ENCODE measurements around the gene RAB2B. TPM values are rescaled to one million over a fixed set of nuclear protein-coding genes. Genes with fewer than 3 reads are reported as not detected.

RAB2B gene
- total RNA-seq, 4 donors from 2014 or later: 21.3 to 30.0 (median 25.6) TPM

- TF ChIP-seq, protein P1, sequence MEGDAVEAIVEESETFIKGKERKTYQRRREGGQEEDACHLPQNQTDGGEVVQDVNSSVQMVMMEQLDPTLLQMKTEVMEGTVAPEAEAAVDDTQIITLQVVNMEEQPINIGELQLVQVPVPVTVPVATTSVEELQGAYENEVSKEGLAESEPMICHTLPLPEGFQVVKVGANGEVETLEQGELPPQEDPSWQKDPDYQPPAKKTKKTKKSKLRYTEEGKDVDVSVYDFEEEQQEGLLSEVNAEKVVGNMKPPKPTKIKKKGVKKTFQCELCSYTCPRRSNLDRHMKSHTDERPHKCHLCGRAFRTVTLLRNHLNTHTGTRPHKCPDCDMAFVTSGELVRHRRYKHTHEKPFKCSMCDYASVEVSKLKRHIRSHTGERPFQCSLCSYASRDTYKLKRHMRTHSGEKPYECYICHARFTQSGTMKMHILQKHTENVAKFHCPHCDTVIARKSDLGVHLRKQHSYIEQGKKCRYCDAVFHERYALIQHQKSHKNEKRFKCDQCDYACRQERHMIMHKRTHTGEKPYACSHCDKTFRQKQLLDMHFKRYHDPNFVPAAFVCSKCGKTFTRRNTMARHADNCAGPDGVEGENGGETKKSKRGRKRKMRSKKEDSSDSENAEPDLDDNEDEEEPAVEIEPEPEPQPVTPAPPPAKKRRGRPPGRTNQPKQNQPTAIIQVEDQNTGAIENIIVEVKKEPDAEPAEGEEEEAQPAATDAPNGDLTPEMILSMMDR (IDR thresholded peaks at IDR 0.05): no peak
- no peak for DNase-seq (ENCODE audit: low spot score)
- no peak for ATAC-seq (ENCODE audit: low FRiP score)
Observed at GRCh38 chr14:21428930-21429329, 47.8 kb downstream of the RAB2B start.

- DNase-seq (ENCODE audit: low spot score) (no peak), ATAC-seq (ENCODE audit: low FRiP score) (no peak)
- TF ChIP-seq, protein P1 (IDR thresholded peaks at IDR 0.05): no peak
Observed at GRCh38 chr14:21426692-21427091, 50.1 kb downstream of the RAB2B start.

GRCh38 chr14:21419528-21419927, 57.2 kb downstream of the RAB2B start:
- no peak for ATAC-seq (ENCODE audit: low FRiP score)
- TF ChIP-seq, protein P1 (IDR thresholded peaks at IDR 0.05): no peak

DNA sequence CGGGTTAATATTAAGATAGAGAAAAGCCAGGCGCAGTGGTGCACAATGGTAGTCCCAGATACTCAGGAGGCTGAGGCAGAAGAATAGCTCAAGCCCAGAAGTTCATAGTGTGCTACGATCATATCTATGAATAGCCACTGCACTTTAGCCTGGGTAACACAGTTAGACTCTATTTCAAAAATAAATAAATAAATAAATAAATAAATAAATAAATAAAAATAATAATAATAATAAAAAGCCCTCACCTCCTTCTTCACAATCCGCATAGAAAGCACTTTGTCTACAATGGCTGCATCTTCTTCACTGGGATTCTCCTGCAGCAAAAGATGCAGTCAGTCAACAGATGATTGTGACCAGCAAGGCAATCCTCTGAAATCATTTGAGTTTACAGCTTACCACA, 61.4 kb downstream of the RAB2B start:
- TF ChIP-seq, protein P1 (IDR thresholded peaks at IDR 0.05): no peak
- ATAC-seq (ENCODE audit: low FRiP score) (no peak), DNase-seq (ENCODE audit: low spot score) (no peak)

More at GRCh38 chr14:21419528-21419927, 57.2 kb downstream of the RAB2B start:
- DNase-seq (ENCODE audit: low spot score): no peak

DNA sequence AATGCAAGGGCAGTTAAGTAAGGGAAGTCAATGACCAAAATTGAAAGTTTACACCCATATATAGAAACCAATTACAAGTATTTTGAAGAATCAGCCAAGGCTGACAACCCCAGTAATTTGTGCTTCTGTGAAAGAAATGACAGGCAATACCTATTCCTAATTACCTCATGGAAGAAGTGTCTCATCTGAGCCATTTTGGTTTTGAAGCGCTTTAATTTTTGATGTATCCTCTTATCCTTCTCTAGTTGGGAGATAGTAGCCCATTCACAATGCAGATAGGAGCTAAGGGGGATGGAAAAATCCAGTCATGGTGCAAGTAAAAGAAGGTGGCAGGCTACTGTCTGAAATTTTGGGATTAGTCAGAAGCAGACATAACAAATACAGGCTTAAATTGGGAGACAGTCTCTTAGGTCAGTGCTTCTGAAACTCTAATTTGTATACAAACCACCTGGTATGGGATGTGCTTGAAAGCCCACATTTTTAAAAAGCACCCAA, 62.6 kb downstream of the RAB2B start:
- DNase-seq (ENCODE audit: low spot score) (no peak), ATAC-seq (ENCODE audit: low FRiP score) (no peak)
- TF ChIP-seq, protein P1 (IDR thresholded peaks at IDR 0.05): no peak

Small RNA genes within 50 kb of the gene (small RNA-seq; reads per million reads assigned to genes)
- gene RN7SL650P: not detected

Other genes with a start within 250 kb of the RAB2B start
- gene HNRNPC, start 207.5 kb downstream of the RAB2B start, total RNA-seq: 100 to 1,000 TPM; 361 to 619 (median 454) TPM
- 1 to 10 TPM in 1 of 4 donors, under 1 TPM in 3; 0.19 to 1.2 (median 0.53) TPM for gene RPGRIP1, start 196.9 kb downstream of the RAB2B start, total RNA-seq
- 10 to 100 TPM; 54.0 to 86.5 (median 60.3) TPM for gene SUPT16H, start 92.9 kb downstream of the RAB2B start, total RNA-seq
- 10 to 100 TPM; 40.6 to 65.6 (median 54.7) TPM for gene CHD8, start 20.8 kb downstream of the RAB2B start, total RNA-seq
- 10 to 100 TPM; 37.8 to 79.6 (median 56.8) TPM for gene TOX4, start 236 bp upstream of the RAB2B start, total RNA-seq
- 10 to 100 TPM; 39.5 to 71.4 (median 47.4) TPM for gene METTL3, start 34.4 kb upstream of the RAB2B start, total RNA-seq
- 1 to 10 TPM; 1.7 to 5.3 (median 3.9) TPM for gene SALL2, start 49.4 kb upstream of the RAB2B start, total RNA-seq
- gene OR10G3, start 103.1 kb upstream of the RAB2B start, total RNA-seq: not detected
- gene OR10G2, start 158.0 kb upstream of the RAB2B start, total RNA-seq: not detected
- not detected for gene OR4E2, start 176.9 kb upstream of the RAB2B start, total RNA-seq
- not detected for gene OR4E1, start 196.9 kb upstream of the RAB2B start, total RNA-seq

Data from omental fat pad (tissue), 4 donors.